Lung (tissue), 12 donors: ENCODE measurements around the gene GPT2. TPM values are rescaled to one million over a fixed set of nuclear protein-coding genes. Genes with fewer than 3 reads are reported as not detected.

Source experiments
- ATAC-seq: fragments of 200-7000 bp; cut with Tn5 transposase; one replicate; pipeline ENCODE4 v1.9.1; 2020; ENCODE audit warnings: moderate number of reproducible peaks; ENCODE audit not compliant: insufficient read depth, low FRiP score
- DNase-seq, 3 donors: peaks; one replicate each; pipeline ENCODE4 v3.0.0-alpha.2; 2013 to 2017
- H3K27ac ChIP-seq, 2 donors: one replicate each; pipeline ENCODE4 v1.5.1; 2013; ENCODE audit warnings: mild to moderate bottlenecking in 2 of 2, moderate library complexity in 2 of 2, control low read depth in 1 of 2, inconsistent platforms in 1 of 2, low read depth in 1 of 2, low read length in 1 of 2
- H3K27me3 ChIP-seq, 3 donors: one replicate each; pipeline ENCODE4 v1.5.1; 2013; ENCODE audit warnings: low read length in 2 of 3; ENCODE audit not compliant: control insufficient read depth in 3 of 3, insufficient read depth in 3 of 3
- H3K36me3 ChIP-seq, 4 donors: one replicate each; pipeline ENCODE4 v1.5.1; 2013; ENCODE audit warnings: low read length in 4 of 4, mild to moderate bottlenecking in 1 of 4, moderate library complexity in 1 of 4; ENCODE audit not compliant: control insufficient read depth in 4 of 4, insufficient read depth in 4 of 4
- H3K4me1 ChIP-seq, 5 donors: one replicate each; pipeline ENCODE4 v1.5.1; 2013; ENCODE audit warnings: low read length in 5 of 5, mild to moderate bottlenecking in 2 of 5, moderate library complexity in 1 of 5; ENCODE audit not compliant: control insufficient read depth in 5 of 5, insufficient read depth in 5 of 5
- H3K4me3 ChIP-seq: one replicate; pipeline ENCODE4 v1.5.1; 2013; ENCODE audit warnings: mild to moderate bottlenecking, control low read depth, moderate library complexity
- H3K9ac ChIP-seq, 2 donors: one replicate each; pipeline ENCODE4 v1.5.1; 2013; ENCODE audit warnings: low read length in 2 of 2, control low read depth in 1 of 2; ENCODE audit not compliant: insufficient read depth in 1 of 2
- H3K9me3 ChIP-seq, 4 donors: one replicate each; pipeline ENCODE4 v1.5.1; 2013; ENCODE audit warnings: low read length in 3 of 4, mild to moderate bottlenecking in 1 of 4, moderate library complexity in 1 of 4; ENCODE audit not compliant: control insufficient read depth in 4 of 4, insufficient read depth in 3 of 4
- WGBS, 2 donors: extraction: QIAGEN DNeasy Blood & Tissue Kit; methylation state at CpG; one replicate each; pipeline ENCODE4 v1.1.7; 2013; 5-methylcytosine and 5-hydroxymethylcytosine counted together
- polyA plus RNA-seq, 2 donors: library from polyadenylated mRNA; stranded (reverse); fragments of 200-250 nt; gene quantifications; one replicate each; pipeline ENCODE4 v1.2.1, GENCODE V29; 2013
- total RNA-seq, 2 donors: library from RNA; depleted of rRNA in 1 of 2; stranded (reverse); fragments of >200 nt in 1 of 2; gene quantifications; one replicate each; pipeline ENCODE4 v1.2.1, GENCODE V29; 2014 to 2021
- TF ChIP-seq, protein P1 (sequence below): IDR thresholded peaks from 2 replicates; pipeline ENCODE4 v1.5.1; 2012; ENCODE audit warnings: mild to moderate bottlenecking; ENCODE audit errors: control extremely low read depth, extremely low read depth
- donor health status: control.
- donor health status: control.
- donor health status: Bipolar disorder and iron deficiency.
- donor health status: healthy.
- donor health status: DM: yes; HTN: yes; CAD: no.

The GPT2 gene
- total and polyA plus RNA-seq, 4 donors, result 4.3 to 13.3 (median 6.5) TPM

DNA sequence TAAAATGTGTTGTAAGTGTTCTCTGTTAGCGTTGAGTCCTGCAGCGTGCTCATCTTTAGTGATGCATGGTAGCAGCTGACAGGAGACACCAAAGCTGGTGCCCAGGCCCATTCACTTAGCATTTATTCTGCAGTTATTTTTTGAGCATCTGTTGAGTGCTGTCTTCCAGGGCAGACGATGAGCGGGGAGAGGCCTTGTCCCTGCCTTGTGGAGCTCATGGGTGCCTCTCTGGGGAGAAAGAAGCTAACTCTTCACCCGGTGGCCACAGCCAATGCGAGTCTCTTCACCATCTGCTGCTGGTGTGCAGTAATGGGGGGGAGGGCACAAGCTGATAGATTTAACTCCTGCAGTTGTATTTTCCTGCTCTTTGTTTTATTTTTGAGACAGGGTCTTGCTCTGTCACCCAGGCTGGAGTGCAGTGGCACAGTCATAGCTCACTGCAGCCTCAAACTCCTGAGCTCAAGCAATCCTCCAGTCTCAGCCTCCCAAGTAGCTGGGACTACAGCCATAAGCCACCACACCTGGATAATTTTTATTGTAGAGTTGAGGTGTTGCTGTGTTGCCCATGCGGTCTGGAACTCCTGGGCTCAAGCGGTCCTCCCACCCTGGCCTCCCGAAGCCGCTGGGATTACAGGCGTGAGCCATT is 30.5 kb downstream of the GPT2 start:
- Histone ChIP-seq H3K36me3 (peaks cover 2 to 11% (median 4%) of the 10 kb centered on the region in 4 donors), H3K27ac (no peak overlapping the region), H3K9ac (no peak overlapping the region), H3K27me3 (no peaks in the 10 kb centered on the region), H3K4me3 (no peak overlapping the region), H3K4me1 (peaks cover 0 to 12% (median 0%) of the 10 kb centered on the region in 5 donors), H3K9me3 (no peaks in the 10 kb centered on the region)
- no peak for ATAC-seq
- WGBS, 2 donors, result 94 to 96% methylated on average over 11 of the region's 11 CpGs
- no peak for DNase-seq
- TF ChIP-seq, protein P1, sequence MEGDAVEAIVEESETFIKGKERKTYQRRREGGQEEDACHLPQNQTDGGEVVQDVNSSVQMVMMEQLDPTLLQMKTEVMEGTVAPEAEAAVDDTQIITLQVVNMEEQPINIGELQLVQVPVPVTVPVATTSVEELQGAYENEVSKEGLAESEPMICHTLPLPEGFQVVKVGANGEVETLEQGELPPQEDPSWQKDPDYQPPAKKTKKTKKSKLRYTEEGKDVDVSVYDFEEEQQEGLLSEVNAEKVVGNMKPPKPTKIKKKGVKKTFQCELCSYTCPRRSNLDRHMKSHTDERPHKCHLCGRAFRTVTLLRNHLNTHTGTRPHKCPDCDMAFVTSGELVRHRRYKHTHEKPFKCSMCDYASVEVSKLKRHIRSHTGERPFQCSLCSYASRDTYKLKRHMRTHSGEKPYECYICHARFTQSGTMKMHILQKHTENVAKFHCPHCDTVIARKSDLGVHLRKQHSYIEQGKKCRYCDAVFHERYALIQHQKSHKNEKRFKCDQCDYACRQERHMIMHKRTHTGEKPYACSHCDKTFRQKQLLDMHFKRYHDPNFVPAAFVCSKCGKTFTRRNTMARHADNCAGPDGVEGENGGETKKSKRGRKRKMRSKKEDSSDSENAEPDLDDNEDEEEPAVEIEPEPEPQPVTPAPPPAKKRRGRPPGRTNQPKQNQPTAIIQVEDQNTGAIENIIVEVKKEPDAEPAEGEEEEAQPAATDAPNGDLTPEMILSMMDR, result no peak

DNA sequence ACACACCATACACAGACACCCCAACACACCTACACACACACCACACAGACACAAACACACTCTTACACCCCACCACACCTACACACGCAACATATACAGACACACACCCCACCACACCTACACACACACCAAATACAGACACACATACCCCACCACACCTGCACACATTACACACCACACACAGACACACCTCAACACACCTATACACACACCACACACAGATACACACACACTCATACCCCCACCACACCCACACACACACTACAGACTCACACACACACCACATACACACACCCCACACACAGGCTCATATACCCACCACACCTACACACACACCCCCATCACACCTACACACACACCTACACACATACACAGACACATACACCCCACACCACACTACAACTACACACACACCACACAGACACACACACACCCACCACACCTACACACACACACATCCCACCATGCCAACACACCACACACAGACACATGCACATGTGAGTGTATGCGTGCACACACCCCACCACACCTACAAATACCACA is 31.4 kb downstream of the GPT2 start:
- no peaks in the 10 kb centered on the region for H3K27me3 ChIP-seq
- peaks cover 0 to 12% (median 2%) of the 10 kb centered on the region in 5 donors for H3K4me1 ChIP-seq
- WGBS, 2 donors, result 98 to 100% methylated on average over 2 of the region's 2 CpGs
- DNase-seq (no peak), ATAC-seq (no peak)
- H3K9me3 ChIP-seq, result no peaks in the 10 kb centered on the region
- H3K36me3 ChIP-seq, result peaks cover 2 to 11% (median 4%) of the 10 kb centered on the region in 4 donors
- H3K9ac ChIP-seq, result no peak overlapping the region
- TF ChIP-seq, protein P1, result no peak
- H3K4me3 ChIP-seq, result no peak overlapping the region
- H3K27ac ChIP-seq, result no peak overlapping the region

DNA sequence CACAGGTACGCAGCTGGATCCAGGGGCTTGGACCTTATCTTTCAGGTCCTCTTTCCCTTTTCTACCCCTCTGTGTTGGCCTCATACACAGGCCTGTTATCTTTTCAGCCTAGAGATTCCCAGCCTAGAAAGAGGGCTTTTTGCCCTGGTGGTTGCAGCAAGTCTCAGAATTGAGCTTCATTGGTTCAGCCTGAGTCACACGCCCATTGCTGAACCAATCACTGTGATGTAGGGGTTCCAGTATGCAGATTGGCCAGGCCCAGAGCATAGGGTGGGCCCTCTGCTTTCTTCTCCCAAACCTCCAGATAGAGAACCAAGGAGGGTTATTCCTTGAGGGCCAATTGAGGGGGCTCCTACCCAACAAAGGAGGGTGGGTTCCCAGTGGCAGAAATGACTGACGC is 32.8 kb downstream of the GPT2 start:
- no peak overlapping the region for H3K9ac ChIP-seq
- no peak overlapping the region for H3K27ac ChIP-seq
- ATAC-seq (no peak), DNase-seq (no peak)
- H3K9me3 ChIP-seq, result no peaks in the 10 kb centered on the region
- no peaks in the 10 kb centered on the region for H3K27me3 ChIP-seq
- H3K4me3 ChIP-seq, result no peak overlapping the region
- TF ChIP-seq, protein P1, result no peak
- 98% methylated on average over 3 of the region's 3 CpGs for WGBS, 2 donors
- peaks cover 0 to 11% (median 4%) of the 10 kb centered on the region in 4 donors for H3K36me3 ChIP-seq
- H3K4me1 ChIP-seq, result peaks cover 0 to 12% (median 2%) of the 10 kb centered on the region in 5 donors
